Endothelial cell of umbilical vein (primary cell): ENCODE results near the gene SRGAP1. TPM values are rescaled to one million over a fixed set of nuclear protein-coding genes. Genes with fewer than 3 reads are reported as not detected.

ENCODE experiments used
- BruUV-seq: library from RNA; stranded (reverse); fragments of 400-500 nt; replicated peaks from 2 replicates; lab custom pipeline; 2021; lab: Mats Ljungman, UMichigan
- CTCF ChIA-PET: fragments of 300-600, 350-600 bp; sonication (Branson Sonifier 250); formaldehyde crosslinking; loops from one replicate; lab custom pipeline; 2021; ENCODE audit warnings: antibody characterized with exemption, inconsistent platforms; lab: Charles Lee
- POLR2A ChIA-PET: fragments of 300-600, 350-600 bp; sonication (Branson Sonifier 250); formaldehyde crosslinking; loops from one replicate; lab custom pipeline; 2021; ENCODE audit warnings: antibody characterized with exemption, inconsistent platforms; lab: Charles Lee
- DNase-seq: peaks from one replicate; pipeline ENCODE4 v3.0.0-alpha.2; 2011; ENCODE audit warnings: low read depth, low spot score
- FAIRE-seq: peaks from 2 replicates; lab custom pipeline; 2011; peaks lifted over from hg19 to GRCh38; lab: Jason Lieb, UNC
- H2AFZ ChIP-seq: 2 replicates; pipeline ENCODE4 v1.6.0; 2012; ENCODE audit warnings: low read depth, low read length, control low read depth, inconsistent platforms
- H3K27ac ChIP-seq: 2 replicates; pipeline ENCODE4 v1.5.1; 2011; ENCODE audit warnings: low read depth, mild to moderate bottlenecking, control low read depth, low read length, moderate library complexity; ENCODE audit not compliant: insufficient read depth
- H3K27me3 ChIP-seq, 2 experiments: 2 replicates each; pipeline versions ENCODE4 v1.6.0 to v1.6.1; 2011; ENCODE audit warnings: low read length in 2 of 2, mixed read lengths in 1 of 2; ENCODE audit not compliant: control insufficient read depth in 2 of 2, insufficient read depth in 2 of 2
- H3K36me3 ChIP-seq, 2 experiments: 2 replicates in 1 of 2; 3 replicates in 1 of 2; pipeline ENCODE4 v1.5.1; 2011; ENCODE audit warnings: low read length in 2 of 2, mild to moderate bottlenecking in 1 of 2, moderate library complexity in 1 of 2; ENCODE audit not compliant: control insufficient read depth in 2 of 2, insufficient read depth in 2 of 2; ENCODE audit errors: extremely low read depth in 1 of 2
- H3K4me1 ChIP-seq: 3 replicates; pipeline ENCODE4 v1.5.1; 2011; ENCODE audit warnings: mild to moderate bottlenecking, low read length; ENCODE audit not compliant: control insufficient read depth, insufficient read depth; ENCODE audit errors: extremely low read depth
- H3K4me2 ChIP-seq: 2 replicates; pipeline ENCODE4 v1.6.1; 2011; ENCODE audit warnings: low read length, control low read depth, mixed read lengths; ENCODE audit not compliant: insufficient read depth
- H3K4me3 ChIP-seq, 3 experiments: fragments of 200-600 bp in 1 of 3; sonication (generic), shearing (Covaris generic) in 1 of 3; replicated peaks in 1 of 3; 2 replicates each; pipeline ENCODE4 v1.5.1; 2011 to 2016; ENCODE audit warnings: control low read depth in 3 of 3, low read length in 3 of 3, mild to moderate bottlenecking in 2 of 3, inconsistent platforms in 1 of 3, low read depth in 1 of 3, moderate library complexity in 1 of 3; ENCODE audit not compliant: insufficient read depth in 1 of 3
- H3K79me2 ChIP-seq: 2 replicates; pipeline ENCODE4 v1.6.0; 2012; ENCODE audit warnings: low read length, inconsistent platforms; ENCODE audit not compliant: control insufficient read depth, insufficient read depth
- H3K9ac ChIP-seq: replicated peaks from 2 replicates; pipeline ENCODE3; 2011; ENCODE audit warnings: low read length, control low read depth; ENCODE audit not compliant: insufficient read depth; ENCODE audit errors: extremely low read depth
- H3K9me1 ChIP-seq: replicated peaks from 3 replicates; pipeline ENCODE4 v1.6.0; 2011; ENCODE audit warnings: mild to moderate bottlenecking, low read length; ENCODE audit not compliant: control insufficient read depth, insufficient read depth; ENCODE audit errors: extremely low read depth
- H3K9me3 ChIP-seq: replicated peaks from 2 replicates; pipeline ENCODE4 v1.5.1; 2012; ENCODE audit warnings: low read length, inconsistent platforms; ENCODE audit not compliant: control insufficient read depth, insufficient read depth
- H4K20me1 ChIP-seq: replicated peaks from 2 replicates; pipeline ENCODE3; 2011; ENCODE audit warnings: mild to moderate bottlenecking, low read length; ENCODE audit not compliant: control insufficient read depth, insufficient read depth; ENCODE audit errors: extremely low read depth
- CTCF ChIP-seq, 2 donors: IDR thresholded peaks; 1 replicate in 1 of 2; 2 replicates in 1 of 2; pipeline ENCODE4 v1.5.1; 2011; ENCODE audit warnings: low read length in 2 of 2, mild to moderate bottlenecking in 2 of 2, moderate library complexity in 2 of 2, control low read depth in 1 of 2, inconsistent platforms in 1 of 2, low read depth in 1 of 2; ENCODE audit not compliant: insufficient read depth in 1 of 2; ENCODE audit errors: extremely low read depth in 1 of 2
- EZH2 ChIP-seq: IDR thresholded peaks from 2 replicates; pipeline ENCODE4 v1.6.1; 2012; ENCODE audit warnings: borderline replicate concordance, low read depth, mild to moderate bottlenecking, moderate library complexity, low read length, inconsistent platforms; ENCODE audit not compliant: severe bottlenecking
- FOS ChIP-seq: IDR thresholded peaks from 2 replicates; pipeline ENCODE4 v1.6.1; 2011; ENCODE audit warnings: mild to moderate bottlenecking, low read length, moderate library complexity, borderline replicate concordance; ENCODE audit not compliant: insufficient read depth
- GATA2 ChIP-seq: IDR thresholded peaks from 2 replicates; pipeline ENCODE4 v1.7.0; 2011; ENCODE audit warnings: low read depth, mild to moderate bottlenecking, moderate library complexity, mixed read lengths, low read length; ENCODE audit not compliant: insufficient read length, insufficient read depth
- JUN ChIP-seq: IDR thresholded peaks from 2 replicates; pipeline ENCODE4 v1.6.1; 2011; ENCODE audit warnings: borderline replicate concordance, low read depth; ENCODE audit not compliant: insufficient read length, insufficient read depth
- MAX ChIP-seq: IDR thresholded peaks from 2 replicates; pipeline ENCODE4 v1.6.1; 2011; ENCODE audit not compliant: insufficient read depth, insufficient read length
- MYC ChIP-seq: IDR thresholded peaks from one replicate; pipeline ENCODE4 v1.6.1; 2011; ENCODE audit warnings: mild to moderate bottlenecking, low read depth, low read length
- POLR2A ChIP-seq: IDR thresholded peaks from 2 replicates; pipeline ENCODE4 v1.6.1; 2012; ENCODE audit warnings: low read depth, mild to moderate bottlenecking, control low read depth, low read length
- POLR2AphosphoS5 ChIP-seq: IDR thresholded peaks from 2 replicates; pipeline ENCODE4 v1.6.1; 2012; ENCODE audit warnings: low read depth, mild to moderate bottlenecking, control low read depth, low read length, moderate library complexity; ENCODE audit not compliant: insufficient read depth
- dilution Hi-C: fragments of 300-500 bp; cut with MboI; formaldehyde crosslinking; loops from one replicate; pipeline ENCODE4 v1.15.0; 2019; ENCODE audit warnings: low sequenced_read_pairs; ENCODE audit not compliant: extremely low pct_ligation_motif_present
- intact Hi-C: fragments of 100-400 bp; cut with micrococcal nuclease; formaldehyde crosslinking; loops from one replicate; pipeline ENCODE4 v1.10.0; 2022
- polyA plus RNA-seq, 4 experiments: library from polyadenylated mRNA; depleted of rRNA in 3 of 4; stranded (reverse) in 3 of 4; unstranded in 1 of 4; fragments of >200 nt; gene quantifications; 2 replicates each; pipeline versions ENCODE4 v1.2.1 to v1.2.3, GENCODE V29; 2011 to 2012; ENCODE audit warnings: missing spikeins in 1 of 4
- total RNA-seq: library from RNA; stranded (reverse); gene quantifications from 2 replicates; pipeline ENCODE4 v1.2.3, GENCODE V29; 2021

SRGAP1 gene
- total and polyA plus RNA-seq, 2 donors (not counting 3 experiments of a cell fraction or from before 2014, with no cell fraction given), result 4.9 to 16.3 TPM

GRCh38 chr12:63880742-63881263 is 36.3 kb downstream of the SRGAP1 start:
- Histone ChIP-seq H4K20me1 (no peaks in the 10 kb centered on the region), H3K4me1 (no peaks in the 10 kb centered on the region), H3K4me2 (no peak overlapping the region), H3K27ac (no peak overlapping the region), H3K36me3 (no peaks in the 10 kb centered on the region), H3K79me2 (peaks cover 4% of the 10 kb centered on the region), H3K27me3 (no peaks in the 10 kb centered on the region), H3K9me1 (no peaks in the 10 kb centered on the region), H3K9me3 (no peaks in the 10 kb centered on the region), H3K9ac (no peak overlapping the region), H2AFZ (no peak overlapping the region), H3K4me3 (no peak overlapping the region)
- FAIRE-seq (no peak), DNase-seq (no peak)
- CTCF ChIA-PET, result no interaction called here
- POLR2A ChIA-PET, result no interaction called here
- BruUV-seq, result no TSS peak
- dilution Hi-C loops (no loop called here), intact Hi-C loops (no loop called here)
- TF ChIP-seq GATA2, result no peak
- no peak for TF ChIP-seq CTCF (IDR thresholded peaks at IDR 0.05; ENCODE audit: extremely low read depth in 1 of 2, insufficient read depth in 1 of 2, low read depth in 1 of 2, low read length in 2 of 2)
- no peak for TF ChIP-seq POLR2A
- no peak for TF ChIP-seq JUN
- no peak for TF ChIP-seq POLR2AphosphoS5

- Histone ChIP-seq H3K27ac (no peak overlapping the region), H3K27me3 (no peaks in the 10 kb centered on the region), H3K36me3 (no peaks in the 10 kb centered on the region), H3K9ac (no peak overlapping the region), H3K4me1 (no peaks in the 10 kb centered on the region), H4K20me1 (no peaks in the 10 kb centered on the region), H2AFZ (no peak overlapping the region), H3K9me1 (no peaks in the 10 kb centered on the region), H3K79me2 (no peaks in the 10 kb centered on the region), H3K4me2 (no peak overlapping the region), H3K9me3 (no peaks in the 10 kb centered on the region), H3K4me3 (no peak overlapping the region)
- dilution Hi-C loops, result no loop called here
- DNase-seq, result no peak
- TF ChIP-seq CTCF (IDR thresholded peaks at IDR 0.05; ENCODE audit: extremely low read depth in 1 of 2, insufficient read depth in 1 of 2, low read depth in 1 of 2, low read length in 2 of 2) (no peak), JUN (no peak), POLR2AphosphoS5 (no peak), FOS (no peak), MAX (no peak), MYC (no peak), EZH2 (no peak), GATA2 (no peak), POLR2A (no peak)
- FAIRE-seq, result no peak
- intact Hi-C loops, result no loop called here
- BruUV-seq, result no TSS peak
- CTCF ChIA-PET, result no interaction called here
- POLR2A ChIA-PET, result no interaction called here
These were observed 38.3 kb downstream of the SRGAP1 start for GRCh38 chr12:63882844-63883243.
